ENCODE measurements around the gene KRTAP10-10. TPM values are rescaled to one million over a fixed set of nuclear protein-coding genes. Genes with fewer than 3 reads are reported as not detected.

KRTAP10-10 gene
- total RNA-seq, 1 donor from 2014 or later = not detected

- no peaks in the 10 kb centered on the region for H3K4me1 ChIP-seq (ENCODE audit: insufficient read depth, low read length)
- peaks cover 30% of the 10 kb centered on the region for H3K27me3 Mint-ChIP-seq (ENCODE audit: low read depth, unreplicated experiment)
- no peaks in the 10 kb centered on the region for H3K9me3 ChIP-seq (ENCODE audit: insufficient read depth, low read depth, low read length)
- no peak overlapping the region for H3K9ac ChIP-seq (ENCODE audit: low read length)
- no peak overlapping the region for H3K4me3 ChIP-seq (ENCODE audit: insufficient read depth, low read depth, low read length)
- no peak overlapping the region for H3K4me3 Mint-ChIP-seq (ENCODE audit: unreplicated experiment)
- no peak for FAIRE-seq
- DNase-seq (ENCODE audit: low read depth) = no peak
- H3K27ac Mint-ChIP-seq (ENCODE audit: unreplicated experiment) = no peak overlapping the region
- no peaks in the 10 kb centered on the region for H4K20me1 ChIP-seq (ENCODE audit: insufficient read depth, low read length)
- H3K27me3 ChIP-seq (ENCODE audit: insufficient read depth, low read length) = no peaks in the 10 kb centered on the region
- peaks cover 29% of the 10 kb centered on the region for H3K9me3 Mint-ChIP-seq (ENCODE audit: unreplicated experiment)
- no peak for TF ChIP-seq EZH2 (IDR thresholded peaks at IDR 0.05; ENCODE audit: insufficient read depth, low read length)
- no peak for TF ChIP-seq CTCF (IDR thresholded peaks at IDR 0.05; ENCODE audit: insufficient read depth, low read depth, low read length)
- peaks cover 7% of the 10 kb centered on the region for H3K4me1 Mint-ChIP-seq (ENCODE audit: low read depth, unreplicated experiment)
- no peaks in the 10 kb centered on the region for H3K36me3 ChIP-seq (ENCODE audit: insufficient read depth, low read length)
- no peak overlapping the region for H3K27ac ChIP-seq (ENCODE audit: low read depth, low read length)
- H3K79me2 ChIP-seq (ENCODE audit: insufficient read depth, low read length) = no peaks in the 10 kb centered on the region
- no peak overlapping the region for H3K4me2 ChIP-seq (ENCODE audit: low read length)
- no peak overlapping the region for H2AFZ ChIP-seq (ENCODE audit: low read depth, low read length)
- peaks cover 2% of the 10 kb centered on the region for H3K36me3 Mint-ChIP-seq (ENCODE audit: low read depth, unreplicated experiment)
These were observed 19.7 kb downstream of the KRTAP10-10 start for GRCh38 chr21:44656868-44657267.

GRCh38 chr21:44657635-44658540, 20.7 kb downstream of the KRTAP10-10 start, which contains the start of gene KRTAP12-3:
KRTAP12-3 (plus strand) TSS chr21:44657932; CDS start chr21:44657980, 48 bp downstream.
- TF ChIP-seq CTCF (IDR thresholded peaks at IDR 0.05; ENCODE audit: insufficient read depth, low read depth, low read length) = no peak
- no peak for TF ChIP-seq EZH2 (IDR thresholded peaks at IDR 0.05; ENCODE audit: insufficient read depth, low read length)
- Mint-ChIP-seq H3K4me3 (ENCODE audit: unreplicated experiment) (peak within 1 kb of the TSS; percentile 40), H3K36me3 (ENCODE audit: low read depth, unreplicated experiment) (peaks cover 2% of the 10 kb centered on the region), H3K9me3 (ENCODE audit: unreplicated experiment) (peaks cover 31% of the 10 kb centered on the region), H3K27ac (ENCODE audit: unreplicated experiment) (no peak within 1 kb of the TSS), H3K4me1 (ENCODE audit: low read depth, unreplicated experiment) (peaks cover 7% of the 10 kb centered on the region), H3K27me3 (ENCODE audit: low read depth, unreplicated experiment) (peaks cover 30% of the 10 kb centered on the region)
- H3K4me3 ChIP-seq (ENCODE audit: insufficient read depth, low read depth, low read length) = no peak within 1 kb of the TSS
- H3K4me1 ChIP-seq (ENCODE audit: insufficient read depth, low read length) = no peaks in the 10 kb centered on the region
- no peaks in the 10 kb centered on the region for H4K20me1 ChIP-seq (ENCODE audit: insufficient read depth, low read length)
- DNase-seq (ENCODE audit: low read depth) (no peak), FAIRE-seq (no peak)
- H2AFZ ChIP-seq (ENCODE audit: low read depth, low read length) = no peak within 1 kb of the TSS
- no peaks in the 10 kb centered on the region for H3K9me3 ChIP-seq (ENCODE audit: insufficient read depth, low read depth, low read length)
- H3K9ac ChIP-seq (ENCODE audit: low read length) = no peak within 1 kb of the TSS
- no peak within 1 kb of the TSS for H3K4me2 ChIP-seq (ENCODE audit: low read length)
- no peaks in the 10 kb centered on the region for H3K36me3 ChIP-seq (ENCODE audit: insufficient read depth, low read length)
- H3K79me2 ChIP-seq (ENCODE audit: insufficient read depth, low read length) = no peaks in the 10 kb centered on the region
- no peaks in the 10 kb centered on the region for H3K27me3 ChIP-seq (ENCODE audit: insufficient read depth, low read length)
- H3K27ac ChIP-seq (ENCODE audit: low read depth, low read length) = no peak within 1 kb of the TSS

GRCh38 chr21:44658541-44658910, 21.4 kb downstream of the KRTAP10-10 start:
- no peak overlapping the region for H3K27ac Mint-ChIP-seq (ENCODE audit: unreplicated experiment)
- DNase-seq (ENCODE audit: low read depth) (no peak), FAIRE-seq (no peak)
- Histone ChIP-seq H4K20me1 (ENCODE audit: insufficient read depth, low read length) (no peaks in the 10 kb centered on the region), H2AFZ (ENCODE audit: low read depth, low read length) (no peak overlapping the region), H3K9me3 (ENCODE audit: insufficient read depth, low read depth, low read length) (no peaks in the 10 kb centered on the region), H3K9ac (ENCODE audit: low read length) (no peak overlapping the region), H3K79me2 (ENCODE audit: insufficient read depth, low read length) (no peaks in the 10 kb centered on the region), H3K4me2 (ENCODE audit: low read length) (no peak overlapping the region), H3K4me3 (ENCODE audit: insufficient read depth, low read depth, low read length) (no peak overlapping the region), H3K4me1 (ENCODE audit: insufficient read depth, low read length) (no peaks in the 10 kb centered on the region), H3K27me3 (ENCODE audit: insufficient read depth, low read length) (no peaks in the 10 kb centered on the region), H3K36me3 (ENCODE audit: insufficient read depth, low read length) (no peaks in the 10 kb centered on the region), H3K27ac (ENCODE audit: low read depth, low read length) (no peak overlapping the region)
- TF ChIP-seq CTCF (IDR thresholded peaks at IDR 0.05; ENCODE audit: insufficient read depth, low read depth, low read length) (no peak), EZH2 (IDR thresholded peaks at IDR 0.05; ENCODE audit: insufficient read depth, low read length) (no peak)
- H3K27me3 Mint-ChIP-seq (ENCODE audit: low read depth, unreplicated experiment) = peaks cover 29% of the 10 kb centered on the region
- H3K36me3 Mint-ChIP-seq (ENCODE audit: low read depth, unreplicated experiment) = peaks cover 2% of the 10 kb centered on the region
- H3K4me1 Mint-ChIP-seq (ENCODE audit: low read depth, unreplicated experiment) = peaks cover 7% of the 10 kb centered on the region
- H3K4me3 Mint-ChIP-seq (ENCODE audit: unreplicated experiment) = peak overlapping the region; percentile 40
- peaks cover 29% of the 10 kb centered on the region for H3K9me3 Mint-ChIP-seq (ENCODE audit: unreplicated experiment)

Data from astrocyte (in vitro differentiated cells and primary cell).